Measurements from ENCODE around the gene GNA12.
"Not testable (repeated sequence)": the region's sequence is repeated elsewhere in the genome, so short reads cannot be mapped to it uniquely, and the experiment has no call there.

The GNA12 gene

GRCh38 chr7:2702594-2702957 lies 141.5 kb downstream of the GNA12 start:
- DNase-seq (ENCODE audit: insufficient read length, low spot score) (no peak), FAIRE-seq (no peak)

GRCh38 chr7:2701832-2702593 lies 142.1 kb downstream of the GNA12 start:
- DNase-seq (ENCODE audit: insufficient read length, low spot score) (no peak), FAIRE-seq (peak; percentile 69)

- no peak for FAIRE-seq
- DNase-seq (ENCODE audit: insufficient read length, low spot score), result no peak
Measured at GRCh38 chr7:2701424-2701823, 142.7 kb downstream of the GNA12 start.

GRCh38 chr7:2700141-2700850 lies 143.8 kb downstream of the GNA12 start:
- FAIRE-seq (no peak), DNase-seq (ENCODE audit: insufficient read length, low spot score) (no peak)

DNA sequence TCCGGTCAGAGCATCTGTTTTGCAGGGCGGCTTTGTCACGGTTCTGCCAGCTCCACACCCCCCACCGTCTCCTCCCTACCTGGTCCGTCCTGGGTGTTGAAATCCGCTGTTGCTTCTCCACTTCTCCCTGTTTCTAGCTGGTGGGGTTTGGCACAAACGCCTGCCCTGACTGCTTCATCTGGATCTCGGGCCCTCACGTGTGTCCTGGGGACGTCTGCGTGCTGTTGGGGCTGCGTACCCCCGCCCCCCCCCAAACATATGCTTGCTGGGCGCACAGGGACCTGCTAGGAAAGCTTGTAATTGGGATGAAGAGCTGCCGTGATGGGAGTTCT lies 144.9 kb downstream of the GNA12 start:
- no peak for DNase-seq (ENCODE audit: insufficient read length, low spot score)
- FAIRE-seq, result no peak

- DNase-seq (ENCODE audit: insufficient read length, low spot score) (no peak), FAIRE-seq (no peak)
Measured at GRCh38 chr7:2698581-2699288, 145.4 kb downstream of the GNA12 start.

DNA sequence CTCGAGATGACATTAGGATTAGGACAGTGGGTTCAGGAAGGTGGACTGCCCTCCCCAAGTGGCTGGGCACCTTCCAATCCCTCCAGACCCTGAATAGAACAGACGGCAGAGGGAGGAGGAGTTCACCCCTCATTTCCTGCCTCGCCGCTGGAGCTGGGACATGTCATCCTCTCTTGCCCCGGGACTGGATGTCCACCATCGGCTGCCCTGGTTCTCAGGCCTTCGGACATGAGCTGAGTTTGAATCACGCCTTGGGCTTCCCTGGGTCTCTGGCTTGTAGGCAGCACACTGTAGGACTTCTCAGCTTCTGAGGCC lies 150.0 kb downstream of the GNA12 start:
- peak; percentile 88 for FAIRE-seq

GRCh38 chr7:2693420-2694121 lies 150.5 kb downstream of the GNA12 start:
- DNase-seq (ENCODE audit: insufficient read length, low spot score); FAIRE-seq: not testable (repeated sequence)

More for the DNA sequence above, 150.0 kb downstream of the GNA12 start:
- DNase-seq (ENCODE audit: insufficient read length, low spot score), result not testable (repeated sequence)

GRCh38 chr7:2692543-2692942 lies 151.6 kb downstream of the GNA12 start:
- DNase-seq (ENCODE audit: insufficient read length, low spot score) (no peak), FAIRE-seq (no peak)

DNA sequence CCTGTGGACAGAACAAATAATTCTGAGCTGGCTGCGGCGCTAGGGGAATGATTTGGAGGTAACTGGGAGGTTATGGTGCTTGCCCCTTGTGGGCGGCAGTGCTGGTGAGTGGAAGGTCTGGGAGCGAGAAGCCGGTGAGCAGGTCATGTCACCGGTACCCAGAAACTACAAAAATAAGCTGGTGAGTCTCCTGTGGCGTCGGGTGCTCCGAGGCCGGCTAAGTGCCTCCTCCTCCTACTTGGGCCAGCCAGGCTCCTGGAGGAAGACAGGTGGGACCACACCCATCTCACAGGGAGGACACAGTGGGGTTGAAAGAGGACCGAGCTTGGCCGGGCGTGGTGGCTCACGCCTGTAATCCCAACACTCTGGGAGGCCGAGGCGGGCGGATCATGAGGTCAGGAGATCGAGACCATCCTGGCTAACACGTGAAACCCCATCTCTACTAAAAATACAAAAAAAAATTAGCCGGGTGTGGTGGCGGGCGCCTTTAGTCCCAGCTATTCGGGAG lies 152.1 kb downstream of the GNA12 start:
- not testable (repeated sequence) for FAIRE-seq; DNase-seq (ENCODE audit: insufficient read length, low spot score)

GRCh38 chr7:2691011-2691707 lies 152.9 kb downstream of the GNA12 start:
- no peak for FAIRE-seq

DNA sequence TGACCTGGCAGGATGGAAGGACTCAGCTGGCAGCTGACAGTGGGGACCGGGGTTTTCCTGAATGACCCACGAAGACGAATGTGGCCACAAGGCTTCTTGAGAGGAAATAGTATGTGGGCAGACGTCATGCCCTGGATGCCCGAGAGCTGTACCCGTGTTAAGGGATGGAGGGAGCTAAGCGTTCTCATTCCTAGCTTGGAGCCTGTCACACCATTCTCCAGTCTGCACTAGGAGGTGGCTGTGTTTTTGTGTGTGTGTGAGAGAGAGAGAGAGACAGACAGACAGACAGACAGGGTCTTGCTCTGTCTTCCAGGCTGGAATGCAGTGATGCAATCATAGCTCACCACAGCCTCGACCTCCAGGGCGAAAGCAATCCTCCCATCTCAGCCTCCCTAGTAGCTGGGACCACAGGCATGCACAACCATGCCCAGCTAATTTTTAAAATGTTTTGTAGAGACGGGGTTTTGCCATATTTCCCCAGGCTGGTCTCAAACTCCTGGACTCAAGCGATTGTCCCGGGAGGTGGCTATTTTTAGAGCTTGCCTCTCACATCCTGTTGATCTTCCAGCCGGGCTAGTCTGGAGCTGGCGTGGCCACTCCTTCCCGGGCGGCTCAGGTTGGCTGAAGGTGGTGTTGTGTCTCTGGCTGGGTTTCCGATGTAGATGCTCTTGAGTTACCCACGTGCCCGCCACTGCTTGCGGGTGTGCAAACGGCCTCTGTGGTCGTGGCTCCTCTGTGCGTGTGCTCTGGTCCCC lies 154.0 kb downstream of the GNA12 start:
- FAIRE-seq (no peak), DNase-seq (ENCODE audit: insufficient read length, low spot score) (peak; percentile 68)

More at GRCh38 chr7:2691011-2691707, 152.9 kb downstream of the GNA12 start:
- DNase-seq (ENCODE audit: insufficient read length, low spot score), result no peak

DNA sequence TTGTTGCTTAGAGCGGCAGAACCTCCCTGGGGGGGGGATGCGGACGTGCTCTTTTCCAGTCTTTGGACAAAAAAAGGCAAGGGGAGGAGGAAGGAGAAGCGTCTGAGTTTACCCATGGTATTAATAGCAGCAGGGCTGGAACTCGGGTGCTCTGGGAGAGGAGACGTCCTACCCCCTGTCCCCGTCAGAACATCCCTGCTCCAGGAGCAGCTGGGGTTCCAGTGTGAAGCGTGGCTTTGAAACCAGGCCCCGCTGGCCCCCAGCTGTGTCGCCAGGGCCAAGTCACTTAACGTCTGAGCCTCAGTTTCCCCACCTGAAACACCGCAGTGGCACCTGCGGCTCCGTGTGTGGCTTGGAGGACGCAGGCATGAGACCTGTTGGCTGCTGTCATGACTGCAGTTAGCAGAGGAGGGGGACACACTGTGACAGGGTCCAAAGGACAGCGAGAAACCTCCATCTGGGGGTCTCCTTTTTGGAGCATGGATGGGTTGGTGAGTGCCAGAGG lies 154.7 kb downstream of the GNA12 start:
- FAIRE-seq (peak; percentile 77), DNase-seq (ENCODE audit: insufficient read length, low spot score) (no peak)

GRCh38 chr7:2688409-2689342 lies 155.4 kb downstream of the GNA12 start:
- FAIRE-seq, result no peak
- no peak for DNase-seq (ENCODE audit: insufficient read length, low spot score)

DNA sequence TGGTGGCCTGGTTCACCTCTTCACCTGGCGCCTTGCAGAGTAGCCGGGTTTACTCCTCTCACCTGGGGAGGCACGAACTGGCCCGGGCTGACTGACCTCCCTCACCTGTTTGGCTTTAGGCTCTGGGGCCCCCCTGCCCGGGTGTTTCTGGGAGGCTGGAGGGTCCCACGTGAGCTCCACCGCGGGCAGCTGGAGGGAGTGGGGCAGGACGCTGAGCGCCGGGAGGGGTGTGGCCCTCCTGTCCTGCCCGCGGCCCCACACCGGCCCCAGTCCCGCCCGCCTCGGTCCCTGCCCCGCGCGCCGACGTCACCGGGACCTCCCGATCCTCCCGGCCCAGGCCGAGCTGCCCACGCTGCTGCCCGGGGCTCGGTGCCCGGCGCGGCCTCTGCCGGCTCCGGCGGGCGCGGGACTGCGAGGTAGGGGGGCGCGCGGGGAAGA lies 156.2 kb downstream of the GNA12 start, which contains the start of gene AMZ1:
TSS of gene AMZ1 (plus strand) at position 322 of the 438 bp plus-strand sequence. CDS start 12,250 bp downstream, outside the sequence.
- DNase-seq (ENCODE audit: insufficient read length, low spot score) (no peak), FAIRE-seq (no peak)

DNA sequence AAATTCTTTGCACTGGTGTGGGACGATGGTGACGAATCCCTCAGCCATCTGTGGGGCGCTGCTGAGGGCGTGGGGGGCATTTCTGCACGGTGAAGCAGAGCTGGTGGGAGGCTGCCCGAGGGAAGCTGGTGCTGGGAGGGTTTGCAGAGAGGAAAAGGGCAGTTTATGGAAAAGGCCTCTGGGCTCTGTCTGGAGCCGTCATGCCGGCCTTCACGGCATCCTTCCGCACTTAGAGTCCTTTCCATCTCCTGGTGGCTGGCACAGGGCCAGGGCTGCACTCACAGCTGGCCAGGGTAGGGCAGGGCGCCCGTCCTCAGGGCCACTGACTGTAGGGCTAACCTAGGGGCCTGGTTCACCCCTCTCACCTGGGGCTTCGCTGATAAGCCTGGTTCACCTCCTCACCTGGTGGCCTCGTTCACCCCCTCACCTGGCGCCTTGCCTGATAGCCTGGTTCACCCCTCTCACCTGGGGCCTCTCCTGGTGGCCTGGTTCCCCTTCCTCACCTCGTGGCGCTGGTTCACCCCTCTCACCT lies 156.7 kb downstream of the GNA12 start:
- no peak for FAIRE-seq

GRCh38 chr7:2686101-2686500 lies 158.0 kb downstream of the GNA12 start:
- FAIRE-seq (peak; percentile 23), DNase-seq (ENCODE audit: insufficient read length, low spot score) (no peak)

More for the DNA sequence above, 156.7 kb downstream of the GNA12 start:
- DNase-seq (ENCODE audit: insufficient read length, low spot score), result no peak

DNA sequence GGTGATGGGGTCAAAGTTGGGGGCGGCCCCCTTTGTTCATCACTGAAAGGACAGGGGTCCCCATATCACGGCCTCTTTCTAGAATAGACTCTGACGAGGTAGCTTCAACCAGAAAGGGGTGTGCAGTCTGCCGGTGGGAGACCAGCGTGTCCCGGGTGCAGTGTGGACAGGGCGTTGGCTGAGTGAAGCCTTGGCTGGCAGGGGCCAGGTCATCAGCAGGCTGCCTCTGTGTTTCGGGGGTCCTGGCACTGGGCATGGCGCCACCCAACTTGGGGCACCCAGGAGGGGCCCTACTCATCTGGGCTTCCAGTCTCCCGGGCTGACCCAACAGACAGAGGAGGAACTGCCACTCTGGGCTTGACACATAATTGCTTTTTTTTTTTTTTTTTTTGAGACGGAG lies 159.6 kb downstream of the GNA12 start:
- DNase-seq (ENCODE audit: insufficient read length, low spot score), result no peak
- no peak for FAIRE-seq
